Left hindlimb (tissue), 1 donor: ENCODE measurements around the gene FAM222A.
A peak's percentile ranks its signal among the peaks of the same experiment; 100 is the strongest.

Experiments
- DNase-seq: peaks from one replicate; pipeline ENCODE4 v3.0.0-alpha.2; 2018

The FAM222A gene

DNA sequence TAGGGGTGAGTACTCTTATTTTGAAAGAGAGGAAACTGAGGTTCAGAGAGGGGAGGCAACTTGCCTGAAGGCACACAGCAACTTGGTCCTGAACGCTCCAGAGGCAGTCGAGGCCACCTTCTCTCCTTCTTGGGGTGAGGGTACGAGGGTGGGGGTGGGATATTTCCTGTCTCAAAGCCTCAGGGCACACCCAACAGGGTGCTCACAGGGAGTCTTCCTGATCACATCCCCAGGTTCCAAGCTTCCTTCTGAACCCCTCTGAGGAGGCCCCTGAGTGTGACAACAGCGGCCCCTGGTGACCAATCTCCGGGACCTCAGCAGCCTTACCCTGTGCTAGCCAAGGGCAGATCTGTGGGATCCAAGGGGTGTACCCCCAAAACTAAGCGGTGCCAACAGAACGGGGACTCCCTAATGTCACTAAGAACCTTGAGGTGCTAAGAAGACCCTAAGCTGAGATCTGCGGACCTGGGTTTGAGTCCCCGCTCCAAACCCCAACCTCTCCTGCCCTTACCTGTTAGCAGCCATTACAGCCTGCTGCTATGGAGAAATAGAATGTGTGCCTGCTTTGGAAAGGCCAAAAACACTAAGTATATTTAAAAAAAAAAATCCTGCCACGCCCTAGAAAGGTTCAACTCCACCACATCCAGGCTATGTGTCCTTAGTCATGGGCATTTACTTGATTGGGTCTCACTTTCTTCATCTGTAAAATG is 61.7 kb downstream of the FAM222A start:
- DNase-seq, result peak; percentile 71

DNA sequence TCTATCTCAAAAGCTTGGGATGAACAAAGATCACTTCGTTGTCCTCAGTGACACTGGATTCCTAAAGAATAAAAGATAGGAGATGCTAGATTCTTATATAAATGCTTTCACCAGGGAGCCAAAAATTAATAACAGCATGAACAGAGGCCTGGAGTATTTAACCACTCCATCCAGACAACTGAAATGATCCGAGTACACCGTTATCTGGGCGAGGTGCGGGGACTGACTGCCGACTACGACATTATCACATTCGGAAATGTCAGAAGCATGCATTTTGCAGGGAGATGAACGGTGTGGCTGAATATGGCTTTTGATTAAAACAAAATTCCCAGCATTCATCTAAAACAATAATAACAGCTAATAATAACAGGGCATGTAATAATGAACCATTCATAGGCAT is 63.0 kb downstream of the FAM222A start:
- DNase-seq, result no peak

DNA sequence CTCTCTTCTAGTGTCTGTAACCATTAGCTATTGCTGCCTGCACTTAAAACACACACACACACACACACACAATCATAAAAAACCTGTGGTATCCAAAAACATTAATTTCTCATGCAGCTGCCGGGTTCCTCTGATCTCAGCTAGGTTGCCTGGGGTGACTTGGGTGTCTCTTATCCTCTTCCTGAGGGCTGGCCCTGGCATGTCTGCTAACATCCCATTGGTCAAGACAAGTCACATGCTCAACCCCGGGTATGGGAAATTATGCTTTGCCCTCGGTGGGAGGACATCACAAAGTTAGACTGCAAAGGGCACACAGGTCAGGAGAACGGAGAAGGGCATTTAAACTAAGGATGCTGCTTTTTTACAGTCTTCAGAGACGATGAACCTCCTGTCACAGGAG is 63.9 kb downstream of the FAM222A start:
- no peak for DNase-seq

DNA sequence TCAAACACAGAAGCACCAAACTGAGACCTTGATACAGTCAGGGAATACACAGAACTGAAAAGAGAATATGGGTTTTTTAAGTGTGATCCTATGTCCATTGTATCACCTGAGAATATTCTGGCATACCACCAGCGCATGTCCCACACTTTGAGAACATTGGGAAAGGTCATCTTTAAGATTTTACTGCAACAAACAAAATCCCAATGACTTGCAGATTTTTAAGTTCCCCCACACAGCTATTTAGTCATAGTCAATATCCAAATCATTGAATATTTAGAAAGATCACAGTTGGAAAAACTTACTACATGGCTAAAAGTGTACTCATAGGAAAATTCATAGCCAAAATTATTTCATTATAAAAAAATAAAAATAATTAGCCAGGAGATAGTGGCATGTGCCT is 65.1 kb downstream of the FAM222A start:
- DNase-seq, result no peak

DNA sequence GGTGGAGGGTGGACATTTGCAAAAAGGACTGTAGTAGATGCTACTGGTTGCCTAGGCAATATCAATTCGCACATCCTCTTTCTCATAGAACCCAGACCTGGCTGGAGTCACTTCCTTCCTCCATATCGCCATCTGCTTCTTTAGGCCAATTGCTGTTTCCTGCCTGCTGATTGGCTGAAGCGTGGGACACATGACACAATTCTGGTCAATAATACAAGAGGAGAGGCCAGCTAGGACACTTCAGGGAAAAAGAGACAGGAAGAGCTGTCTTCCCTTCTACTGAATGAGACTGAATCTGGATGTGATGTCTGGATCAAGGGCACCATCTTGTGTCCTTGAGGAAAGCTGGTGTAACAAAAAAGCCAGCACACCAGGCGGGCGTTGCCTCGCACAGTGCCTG is 65.8 kb downstream of the FAM222A start:
- DNase-seq, result no peak

DNA sequence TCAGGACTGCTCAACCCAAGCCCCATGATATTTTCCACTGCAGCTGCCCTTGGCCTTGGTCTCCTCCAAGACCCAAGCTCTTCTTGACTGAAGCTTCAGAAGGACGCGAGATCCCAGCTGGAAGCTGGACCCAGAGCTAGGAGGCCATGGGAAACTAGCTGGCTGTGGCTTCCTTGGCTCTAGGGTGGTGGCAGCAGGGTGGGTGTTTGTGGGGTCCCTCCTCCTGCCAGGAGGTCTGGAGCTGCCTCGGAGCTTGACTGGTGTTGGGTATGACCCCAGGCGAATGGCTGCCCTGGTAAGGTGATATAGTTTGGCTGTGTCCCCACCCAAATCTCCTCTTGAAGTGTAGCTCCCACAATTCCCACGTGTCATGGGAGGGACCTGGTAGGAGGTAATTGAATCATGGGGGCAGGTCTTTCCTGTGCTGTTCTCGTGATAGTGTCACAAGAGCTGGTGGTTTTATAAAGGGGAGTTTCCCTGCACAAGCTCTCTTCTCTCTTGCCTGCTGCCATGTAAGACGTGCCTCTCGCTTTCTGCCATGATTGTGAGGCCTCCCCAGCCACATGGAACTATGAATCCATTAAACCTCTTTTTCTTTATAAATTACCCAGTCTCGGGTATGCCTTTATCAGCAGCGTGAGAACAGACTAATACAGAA is 68.2 kb downstream of the FAM222A start:
- DNase-seq, result no peak

DNA sequence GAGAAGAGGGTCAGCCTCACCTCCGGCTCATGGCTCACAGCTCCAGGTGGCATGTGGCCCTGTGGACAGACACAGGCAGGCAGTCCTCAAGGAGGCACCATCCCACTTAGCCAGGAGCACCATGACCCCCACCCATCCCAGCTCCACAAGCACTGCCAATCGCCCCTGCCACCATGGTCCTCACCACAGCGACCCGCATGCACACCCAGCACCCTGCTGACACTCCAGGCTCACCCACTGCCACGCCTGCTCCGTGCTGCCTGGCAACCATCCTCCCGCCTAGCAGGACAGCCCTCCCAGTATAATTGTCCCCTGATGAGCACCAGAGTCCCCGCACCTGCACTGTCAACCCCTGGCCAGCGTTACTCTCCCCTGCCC is 68.7 kb downstream of the FAM222A start:
- no peak for DNase-seq

DNA sequence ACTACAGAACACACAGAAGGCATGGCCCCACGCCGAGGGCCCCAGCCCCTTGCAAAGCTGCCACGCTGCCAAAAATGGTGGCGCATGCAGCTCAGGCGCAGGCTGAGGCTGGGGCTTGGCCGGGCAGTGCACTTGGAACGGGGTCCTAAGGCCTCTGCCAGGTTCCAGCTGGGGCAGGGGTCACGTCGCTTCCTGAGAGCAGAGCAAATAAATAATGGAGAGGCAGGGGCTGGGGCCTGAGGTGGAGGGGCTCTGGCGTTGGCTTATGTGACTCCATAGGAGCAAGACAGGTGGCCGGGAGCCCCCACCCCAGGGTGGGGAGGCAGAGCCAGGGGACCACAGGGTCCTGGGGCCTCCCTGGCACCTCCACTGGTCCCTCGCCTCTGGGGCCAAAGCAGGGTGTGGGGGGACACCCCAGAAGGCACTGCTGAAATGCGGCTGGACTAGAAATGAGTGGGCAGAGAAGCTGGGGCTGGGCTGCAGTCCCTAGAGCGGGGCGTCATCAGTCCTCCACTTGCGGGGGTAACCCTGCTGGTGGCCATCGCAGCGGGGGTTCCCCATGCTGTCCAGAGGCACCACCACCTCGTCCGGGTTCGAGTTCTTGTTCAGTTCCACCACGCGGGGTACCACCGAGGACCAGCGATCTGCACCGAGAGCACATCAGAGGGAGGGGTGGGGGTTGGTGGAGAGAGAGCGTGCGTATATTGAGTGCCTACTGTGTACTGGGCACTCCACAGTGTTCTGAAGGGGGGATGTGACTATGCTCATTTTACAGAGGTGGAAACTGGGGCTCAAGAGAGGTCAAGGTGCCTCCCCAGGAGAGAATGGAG is 69.7 kb downstream of the FAM222A start:
- DNase-seq, result no peak

DNA sequence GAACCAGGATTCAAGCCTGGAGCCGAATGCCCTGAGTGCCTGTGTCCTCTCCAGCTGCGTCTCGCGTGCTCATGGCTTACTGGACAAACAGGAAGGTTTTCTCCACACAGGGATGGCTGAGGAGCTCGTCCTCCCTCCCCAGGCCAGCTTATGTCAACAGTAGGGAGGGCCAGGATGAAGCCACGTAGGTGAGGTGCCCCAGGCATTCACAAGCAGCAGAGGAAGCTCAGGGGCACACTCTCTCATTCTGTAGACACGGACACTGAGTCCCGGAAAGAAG is 70.3 kb downstream of the FAM222A start:
- no peak for DNase-seq

DNA sequence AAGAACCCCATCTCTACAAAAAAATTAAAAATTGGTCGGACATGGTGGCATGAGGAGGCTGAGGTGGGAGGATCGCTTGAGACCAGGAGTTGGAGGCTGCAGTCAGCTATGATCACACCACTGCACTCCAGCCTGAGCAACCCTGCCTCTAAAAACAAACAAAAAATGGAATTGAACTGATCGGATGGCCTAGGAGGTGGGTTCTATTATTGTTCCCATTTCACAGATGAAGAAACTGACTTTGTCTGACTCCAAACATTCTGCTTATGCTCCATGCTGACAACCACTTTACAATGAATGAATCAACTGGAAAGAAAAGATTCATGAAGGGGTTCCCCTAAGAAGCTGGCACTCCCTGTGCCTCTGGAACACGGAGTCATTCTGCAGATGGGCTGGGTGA is 72.2 kb downstream of the FAM222A start:
- no peak for DNase-seq

DNA sequence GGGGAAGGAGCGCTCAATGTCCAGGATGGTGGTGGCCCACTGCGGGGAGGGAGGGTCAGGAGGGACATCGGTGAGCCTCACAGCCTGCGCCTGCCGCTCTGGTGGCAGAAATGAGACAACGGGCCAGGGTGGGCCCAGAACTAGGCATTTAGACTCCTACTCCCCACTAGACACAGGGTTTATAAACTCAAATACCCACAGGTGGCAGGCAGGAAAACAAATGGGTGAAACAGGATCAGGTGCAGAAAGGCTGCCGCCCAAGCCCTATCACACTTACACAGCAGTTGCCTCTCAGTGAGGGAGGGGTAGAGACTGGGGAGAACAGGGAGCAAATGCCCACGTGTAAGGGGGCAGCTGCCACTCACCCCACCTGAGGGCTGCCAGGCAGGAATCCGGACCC is 73.2 kb downstream of the FAM222A start:
- DNase-seq, result no peak

DNA sequence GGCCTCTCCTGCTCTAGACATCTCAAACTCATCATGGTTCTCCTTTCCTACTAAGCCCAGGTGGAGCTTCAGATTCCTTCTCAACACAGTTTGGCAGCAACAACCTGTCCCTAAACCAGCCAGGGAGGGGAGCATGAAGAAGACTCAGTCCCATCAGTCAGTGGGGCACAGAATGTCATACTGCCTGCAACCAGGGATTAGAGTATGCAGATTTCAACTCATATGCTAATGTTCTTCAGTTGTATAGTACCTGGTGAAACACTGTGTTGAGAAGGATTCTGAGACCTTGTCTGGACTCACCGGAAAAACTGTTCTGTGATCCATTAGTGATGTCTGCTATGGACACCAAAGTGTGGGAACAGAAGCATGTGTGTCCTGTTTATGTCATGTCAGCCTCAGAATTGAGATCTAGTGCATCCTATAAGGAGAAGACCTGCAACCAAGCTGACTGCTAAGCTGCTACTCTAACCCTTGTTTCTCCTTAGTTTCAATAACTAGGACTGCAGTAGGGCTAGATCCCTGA is 76.0 kb downstream of the FAM222A start:
- no peak for DNase-seq

DNA sequence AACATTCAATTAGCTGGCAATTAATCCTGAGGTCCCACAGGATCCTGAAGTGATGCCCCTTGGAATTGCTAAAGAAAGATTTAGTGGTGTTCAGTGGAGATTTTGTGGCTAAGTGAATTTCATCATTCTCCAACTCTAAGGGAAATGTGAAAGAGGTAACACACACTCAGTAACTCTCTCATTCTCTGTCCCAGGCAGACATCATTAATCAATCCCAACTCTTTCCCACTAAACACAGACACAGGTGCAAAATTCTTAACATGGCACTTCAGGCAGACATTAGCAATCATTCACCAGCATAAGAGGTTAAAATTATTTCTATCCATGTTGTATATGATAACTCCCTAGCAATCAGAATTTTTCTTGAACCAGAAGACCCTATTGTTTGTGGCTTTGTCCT is 79.4 kb downstream of the FAM222A start:
- no peak for DNase-seq

DNA sequence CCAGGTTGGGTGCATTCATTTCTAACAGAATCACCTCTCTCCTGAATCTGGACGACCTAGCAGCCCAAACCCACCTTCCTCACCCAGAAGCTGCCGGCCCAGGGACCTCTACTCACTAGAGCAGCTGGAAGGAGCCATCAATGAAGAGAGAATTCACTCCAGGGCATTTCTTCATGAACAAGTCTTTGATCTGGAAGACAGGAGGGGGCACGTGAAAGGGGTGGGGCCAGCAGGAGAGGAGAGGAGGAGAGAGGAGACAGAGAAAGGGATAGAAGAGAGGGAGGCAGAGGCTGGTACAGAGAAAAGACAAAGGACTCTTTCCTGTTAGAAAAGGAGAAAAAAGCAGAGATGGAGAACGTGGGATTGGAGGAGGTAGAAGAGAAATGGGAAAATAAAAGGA is 79.8 kb downstream of the FAM222A start:
- DNase-seq, result no peak

DNA sequence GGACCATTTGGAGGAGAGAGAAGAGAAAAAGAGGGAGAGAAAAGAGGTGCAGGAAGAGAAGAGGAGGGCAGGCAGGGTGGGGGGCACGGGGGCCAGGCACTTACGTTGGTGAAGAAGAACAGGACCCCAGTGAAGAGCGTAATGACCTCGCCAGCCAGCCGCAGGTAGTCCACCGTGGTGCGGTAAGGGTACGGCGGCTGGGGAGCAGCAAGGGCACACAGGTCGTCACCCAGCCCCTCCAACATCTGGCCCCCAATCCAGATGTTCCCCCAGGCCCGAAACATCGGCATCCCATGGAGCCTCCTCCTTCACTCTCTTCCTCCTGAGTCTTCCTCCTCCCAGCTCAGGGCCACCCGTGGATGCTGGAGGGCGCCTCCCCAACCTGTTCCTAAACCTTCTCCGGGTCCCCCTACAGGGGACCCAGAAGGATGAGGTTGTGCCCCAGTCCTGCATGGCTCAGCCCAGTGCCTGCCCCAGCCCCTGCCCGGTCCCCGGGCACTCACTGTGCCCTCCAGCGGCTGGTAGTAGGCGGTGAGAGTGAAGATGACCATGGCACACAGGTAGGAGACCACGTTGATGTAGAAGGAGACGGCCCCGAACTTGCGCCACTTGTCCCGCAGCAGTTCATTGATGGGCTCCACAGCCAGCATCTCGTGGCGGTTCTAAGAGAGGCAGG is 80.3 kb downstream of the FAM222A start:
- DNase-seq, result no peak

DNA sequence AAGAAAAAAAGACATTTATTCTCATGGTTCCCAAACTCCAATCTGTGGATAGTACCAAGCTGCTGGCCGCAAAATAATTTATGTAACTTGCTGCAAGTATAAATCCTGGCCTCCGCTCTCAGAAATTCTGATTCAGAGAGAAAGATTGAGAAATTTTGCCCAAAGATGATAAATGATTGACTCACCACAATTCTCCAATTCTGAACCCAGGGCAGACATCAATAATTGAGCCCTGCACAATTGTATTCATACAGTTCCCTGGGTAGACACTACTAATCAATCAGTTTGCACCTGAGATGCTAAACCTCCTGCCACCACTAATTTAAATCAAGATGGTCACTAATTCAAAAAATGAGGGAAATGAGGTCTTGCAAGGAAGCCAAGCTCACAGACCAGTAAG is 81.4 kb downstream of the FAM222A start:
- no peak for DNase-seq

DNA sequence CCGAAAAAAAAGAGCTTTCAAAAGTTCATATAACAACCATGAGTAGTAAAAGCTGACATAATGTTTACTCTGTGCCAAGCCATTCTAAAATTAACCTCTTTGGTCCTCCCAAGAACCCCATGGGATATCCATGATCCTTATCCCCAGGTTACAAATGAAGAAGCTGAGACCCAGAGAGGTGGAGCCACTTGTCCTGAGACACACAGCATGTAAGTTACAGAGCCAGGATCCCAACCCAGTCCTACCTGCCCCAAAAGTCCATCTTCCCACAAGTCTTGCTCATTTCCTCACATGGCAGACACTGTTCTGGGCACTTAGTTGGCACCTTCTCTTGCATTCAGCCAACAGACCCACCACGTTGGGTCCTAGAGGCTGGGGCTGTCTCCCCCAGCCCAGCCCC is 82.4 kb downstream of the FAM222A start:
- no peak for DNase-seq

DNA sequence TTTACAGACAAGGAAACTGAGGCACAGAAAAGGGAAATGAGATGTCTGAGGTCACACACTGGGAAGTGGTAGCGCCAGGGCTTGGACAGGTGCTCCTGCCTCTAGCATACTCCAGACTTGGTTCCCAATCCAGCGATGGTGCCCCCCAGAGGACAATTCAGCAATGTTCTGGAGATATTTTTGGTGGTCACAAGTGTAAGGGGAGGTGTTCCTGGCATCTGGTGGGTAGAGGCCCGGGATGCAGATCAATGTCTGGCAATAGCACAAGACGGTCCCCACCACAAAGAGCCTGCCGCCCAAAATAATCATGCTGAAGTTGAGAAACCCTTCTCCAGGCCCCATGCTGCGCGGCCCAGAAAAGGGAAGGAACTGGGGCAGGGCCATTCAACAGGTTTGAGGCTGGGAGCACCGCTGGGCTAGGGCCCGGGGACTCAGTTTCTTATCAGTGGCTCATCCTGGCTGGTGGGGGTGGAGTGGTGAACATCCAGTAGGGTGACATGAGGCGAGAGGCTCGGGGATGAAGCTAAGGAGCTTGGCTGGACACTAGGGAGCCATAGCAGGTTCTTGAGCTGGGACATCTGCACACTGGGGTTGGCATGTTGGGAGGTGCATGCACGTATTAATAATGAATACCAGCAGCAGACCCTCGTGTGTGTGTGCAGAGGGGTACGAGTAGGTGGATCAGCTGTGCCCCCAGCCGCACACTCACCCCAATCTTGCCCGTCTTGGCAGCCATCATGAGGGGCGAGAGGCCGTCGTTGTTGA is 84.5 kb downstream of the FAM222A start:
- DNase-seq, result no peak

DNA sequence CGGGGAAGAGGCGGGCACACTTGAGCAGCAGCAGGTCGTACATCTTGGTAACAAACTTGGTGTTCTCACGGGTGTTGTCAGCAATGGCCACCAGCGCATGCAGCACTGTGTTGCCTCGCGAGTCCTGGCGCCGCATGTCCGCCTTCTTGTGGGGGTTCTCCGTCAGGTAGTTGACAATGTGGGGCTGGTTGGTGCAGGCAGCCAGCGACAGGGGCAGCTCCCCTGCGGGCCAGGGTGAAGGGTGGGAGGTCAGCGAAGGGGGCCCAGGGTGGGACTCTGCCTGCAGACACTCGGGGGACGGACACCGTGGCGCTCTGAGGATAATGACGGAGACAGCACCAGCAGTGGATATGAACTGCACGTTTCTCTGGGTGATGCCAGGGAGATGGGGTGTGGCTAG is 85.1 kb downstream of the FAM222A start:
- no peak for DNase-seq

DNA sequence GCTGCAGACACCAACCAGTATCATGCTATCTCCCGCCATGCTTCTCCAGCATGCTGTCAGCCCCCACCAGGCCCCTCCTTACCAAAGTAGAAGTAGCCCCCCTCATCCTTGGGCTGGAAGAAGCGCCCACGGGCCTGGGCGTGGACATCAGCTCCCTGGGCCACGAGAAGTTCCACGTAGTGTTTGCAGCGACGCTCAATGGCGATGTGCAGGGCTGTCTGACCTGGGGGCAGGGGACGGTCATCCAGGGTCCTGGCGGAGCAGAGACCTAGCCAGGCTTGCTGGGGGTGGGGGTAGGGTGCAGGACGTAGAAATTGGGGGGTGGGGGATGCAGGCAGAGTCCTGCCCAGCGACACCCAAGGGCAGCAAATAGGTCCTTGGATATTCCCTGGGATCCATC is 86.9 kb downstream of the FAM222A start:
- DNase-seq, result no peak

DNA sequence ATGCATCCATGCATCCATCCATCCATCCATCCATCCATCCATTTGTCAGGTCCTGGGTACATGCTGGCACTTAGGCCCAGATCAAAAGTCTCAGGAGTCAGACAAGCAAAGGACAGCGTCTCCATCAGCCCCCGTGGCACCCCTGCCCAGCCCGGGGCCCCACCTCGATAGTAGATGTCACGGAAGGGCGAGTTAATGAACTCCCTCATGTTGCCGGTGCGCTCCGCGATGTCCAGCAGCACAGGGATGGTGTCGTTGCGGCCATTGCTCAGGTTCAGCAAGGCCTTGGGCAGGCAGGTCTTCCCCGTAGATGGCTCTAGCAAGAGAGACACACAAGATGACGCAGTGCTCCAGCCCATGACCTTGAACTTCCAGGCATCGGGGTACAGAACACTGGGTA is 89.2 kb downstream of the FAM222A start:
- no peak for DNase-seq

DNA sequence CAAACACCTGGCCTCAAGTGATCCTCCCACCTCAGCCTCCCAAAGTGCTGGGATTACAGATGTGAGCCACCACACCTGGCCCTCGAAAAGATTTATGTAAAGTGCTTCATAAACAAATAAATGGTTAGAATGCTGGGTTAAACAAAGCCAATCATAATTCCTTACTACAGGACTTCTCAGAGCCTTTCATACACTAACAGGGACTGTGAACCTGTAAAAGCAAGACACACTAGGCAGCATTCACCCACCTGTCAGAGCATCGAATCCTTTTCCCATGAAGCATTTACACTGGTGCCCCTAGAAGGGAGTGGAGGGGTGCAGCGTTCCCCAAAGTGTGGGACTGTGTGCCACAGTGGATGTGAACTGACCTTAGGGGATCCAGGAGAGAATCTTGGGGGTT is 90.1 kb downstream of the FAM222A start:
- DNase-seq, result no peak
